H1 (cell line): ENCODE data around the gene VWA7. TPM values are rescaled to one million over a fixed set of nuclear protein-coding genes. Genes with fewer than 3 reads are reported as not detected.

ENCODE experiments used
- CTCF ChIA-PET: fragments of 300-600 bp; sonication (Branson Sonifier 250); formaldehyde crosslinking; loops from one replicate; lab custom pipeline; 2021; ENCODE audit not compliant: partially characterized antibody; lab: Charles Lee
- POLR2A ChIA-PET: fragments of 300-600 bp; sonication (Branson Sonifier 250); formaldehyde crosslinking; loops from one replicate; lab custom pipeline; 2021; ENCODE audit warnings: inconsistent platforms; ENCODE audit not compliant: partially characterized antibody; lab: Charles Lee
- DNase-seq, 2 experiments: peaks; one replicate each; pipeline versions ENCODE4 v3.0.0 to v3.0.0-alpha.2; 2010 to 2022; ENCODE audit warnings: low spot score in 2 of 2, low read depth in 1 of 2, mixed read lengths in 1 of 2
- FAIRE-seq: peaks from 2 replicates; lab custom pipeline; 2011; peaks lifted over from hg19 to GRCh38; lab: Jason Lieb, UNC
- H2AFZ ChIP-seq: 2 replicates; pipeline ENCODE4 v1.8.1; 2012; ENCODE audit warnings: low read length, inconsistent platforms
- H2AK5ac ChIP-seq: 2 replicates; pipeline ENCODE4 v1.6.1; 2013; ENCODE audit warnings: low read depth, low read length
- H2BK120ac ChIP-seq: replicated peaks from 2 replicates; pipeline ENCODE3; 2013; ENCODE audit warnings: low read depth, low read length, inconsistent platforms
- H2BK12ac ChIP-seq: 2 replicates; pipeline ENCODE4 v1.6.1; 2013; ENCODE audit warnings: low read depth, low read length
- H2BK15ac ChIP-seq: 2 replicates; pipeline ENCODE4 v1.6.1; 2013; ENCODE audit warnings: low read length
- H2BK20ac ChIP-seq: 2 replicates; pipeline ENCODE4 v1.6.1; 2013; ENCODE audit warnings: low read length
- H2BK5ac ChIP-seq: 2 replicates; pipeline ENCODE4 v1.6.1; 2013; ENCODE audit warnings: low read depth, low read length
- H3K14ac ChIP-seq: 2 replicates; pipeline ENCODE4 v1.6.1; 2013; ENCODE audit warnings: inconsistent platforms; ENCODE audit not compliant: insufficient read length
- H3K18ac ChIP-seq: 2 replicates; pipeline ENCODE4 v1.6.1; 2013; ENCODE audit warnings: low read length; ENCODE audit errors: extremely low read depth
- H3K23ac ChIP-seq: 2 replicates; pipeline ENCODE4 v1.6.1; 2013; ENCODE audit warnings: inconsistent platforms; ENCODE audit not compliant: insufficient read length
- H3K23me2 ChIP-seq: 2 replicates; pipeline ENCODE4 v1.6.1; 2013; ENCODE audit warnings: low read depth, low read length
- H3K27ac ChIP-seq: 2 replicates; pipeline ENCODE4 v1.6.1; 2011; ENCODE audit warnings: low read depth, low read length, inconsistent platforms
- H3K27me3 ChIP-seq, 4 experiments: replicated peaks in 1 of 4; 1 replicate in 1 of 4; 2 replicates in 3 of 4; pipeline versions ENCODE4 v1.6.1 to v1.8.1; 2011 to 2013; ENCODE audit warnings: low read length in 3 of 4, mild to moderate bottlenecking in 3 of 4, inconsistent platforms in 2 of 4, mixed read lengths in 2 of 4, moderate library complexity in 1 of 4; ENCODE audit not compliant: control insufficient read depth in 3 of 4, insufficient read depth in 3 of 4; ENCODE audit errors: extremely low read depth in 1 of 4
- H3K36me3 ChIP-seq, 4 experiments: 2 replicates each; pipeline versions ENCODE4 v1.6.1 to v1.8.1; 2011 to 2013; ENCODE audit warnings: mild to moderate bottlenecking in 4 of 4, low read length in 3 of 4, moderate library complexity in 2 of 4, control low read depth in 1 of 4, inconsistent platforms in 1 of 4; ENCODE audit not compliant: insufficient read depth in 4 of 4, control insufficient read depth in 2 of 4
- H3K4ac ChIP-seq: replicated peaks from 2 replicates; pipeline ENCODE3; 2013; ENCODE audit warnings: low read length, low read depth, mixed read lengths, inconsistent platforms; ENCODE audit not compliant: insufficient read length
- H3K4me1 ChIP-seq, 4 experiments: replicated peaks in 1 of 4; 1 replicate in 1 of 4; 2 replicates in 3 of 4; pipeline versions ENCODE4 v1.6.1 to v1.8.1; 2011 to 2013; ENCODE audit warnings: low read length in 3 of 4, inconsistent platforms in 2 of 4, mixed read lengths in 1 of 4; ENCODE audit not compliant: insufficient read depth in 4 of 4, control insufficient read depth in 3 of 4
- H3K4me2 ChIP-seq, 2 experiments: 2 replicates each; pipeline versions ENCODE4 v1.6.1 to v1.8.1; 2011 to 2013; ENCODE audit warnings: low read depth in 2 of 2, low read length in 2 of 2, control low read depth in 1 of 2, inconsistent platforms in 1 of 2, mild to moderate bottlenecking in 1 of 2; ENCODE audit not compliant: insufficient read depth in 1 of 2
- H3K4me3 ChIP-seq, 4 experiments: fragments of 200-600, 300-600 bp in 1 of 4; sonication (generic), shearing (Covaris generic), sonication (Bioruptor Twin) in 1 of 4; 2 replicates each; pipeline versions ENCODE4 v1.5.1 to v1.8.1; 2011 to 2016; ENCODE audit warnings: low read length in 4 of 4, low read depth in 3 of 4, control low read depth in 2 of 4, inconsistent platforms in 2 of 4, mild to moderate bottlenecking in 2 of 4, mixed read lengths in 1 of 4, moderate library complexity in 1 of 4; ENCODE audit not compliant: insufficient read depth in 2 of 4; ENCODE audit errors: extremely low read depth in 1 of 4
- H3K56ac ChIP-seq: replicated peaks from 2 replicates; pipeline ENCODE3; 2013; ENCODE audit warnings: low read depth, mild to moderate bottlenecking, mixed read lengths, low read length, inconsistent platforms; ENCODE audit not compliant: insufficient read length
- H3K79me1 ChIP-seq: 2 replicates; pipeline ENCODE4 v1.6.1; 2013; ENCODE audit warnings: low read depth, low read length, control low read depth
- H3K79me2 ChIP-seq, 2 experiments: 2 replicates each; pipeline versions ENCODE4 v1.6.1 to v1.8.1; 2012 to 2013; ENCODE audit warnings: low read length in 2 of 2, mild to moderate bottlenecking in 2 of 2, inconsistent platforms in 1 of 2; ENCODE audit not compliant: insufficient read depth in 2 of 2, control insufficient read depth in 1 of 2
- H3K9ac ChIP-seq, 4 experiments: replicated peaks in 1 of 4; 1 replicate in 1 of 4; 2 replicates in 3 of 4; pipeline versions ENCODE4 v1.6.1 to v1.8.1; 2011 to 2013; ENCODE audit warnings: low read depth in 3 of 4, low read length in 3 of 4, control low read depth in 2 of 4, mild to moderate bottlenecking in 2 of 4, moderate library complexity in 2 of 4, inconsistent platforms in 1 of 4; ENCODE audit errors: extremely low read depth in 1 of 4
- H3K9me3 ChIP-seq, 2 experiments: 2 replicates each; pipeline versions ENCODE4 v1.6.1 to v1.8.1; 2012 to 2013; ENCODE audit warnings: mild to moderate bottlenecking in 2 of 2, moderate library complexity in 2 of 2, control low read depth in 1 of 2, inconsistent platforms in 1 of 2, low read depth in 1 of 2, low read length in 1 of 2, mixed read lengths in 1 of 2; ENCODE audit not compliant: insufficient read depth in 2 of 2
- H4K20me1 ChIP-seq, 2 experiments: replicated peaks in 1 of 2; 2 replicates each; pipeline versions ENCODE3 to v1.8.1; 2011 to 2013; ENCODE audit warnings: inconsistent platforms in 2 of 2, low read length in 2 of 2, mild to moderate bottlenecking in 1 of 2; ENCODE audit not compliant: insufficient read depth in 2 of 2, control insufficient read depth in 1 of 2
- H4K5ac ChIP-seq: 2 replicates; pipeline ENCODE4 v1.6.1; 2013; ENCODE audit warnings: low read length, low read depth, mixed read lengths, inconsistent platforms; ENCODE audit not compliant: insufficient read length
- H4K8ac ChIP-seq: 2 replicates; pipeline ENCODE4 v1.8.0; 2013; ENCODE audit warnings: mild to moderate bottlenecking, moderate library complexity, low read length, inconsistent platforms; ENCODE audit not compliant: insufficient read depth; ENCODE audit errors: extremely low read depth
- H4K91ac ChIP-seq: replicated peaks from 2 replicates; pipeline ENCODE3; 2013; ENCODE audit warnings: low read length, mixed read lengths, inconsistent platforms; ENCODE audit not compliant: insufficient read length
- ATF2 ChIP-seq: IDR thresholded peaks from 2 replicates; pipeline ENCODE4 v1.6.1; 2012; ENCODE audit warnings: low read length, inconsistent platforms
- EP300 ChIP-seq, 2 experiments: IDR thresholded peaks; 1 replicate in 1 of 2; 2 replicates in 1 of 2; pipeline ENCODE4 v1.6.1; 2011 to 2012; ENCODE audit warnings: low read depth in 2 of 2, low read length in 2 of 2, mild to moderate bottlenecking in 2 of 2, borderline replicate concordance in 1 of 2, inconsistent platforms in 1 of 2, moderate library complexity in 1 of 2
- JUN ChIP-seq: IDR thresholded peaks from 2 replicates; pipeline ENCODE4 v1.6.1; 2011; ENCODE audit warnings: low read depth, mild to moderate bottlenecking, improper control_type of control experiment, low read length
- KDM1A ChIP-seq: fragments of 200-600, 300-600 bp; sonication (generic); IDR thresholded peaks from 2 replicates; pipeline ENCODE4 v1.7.1; 2016; ENCODE audit warnings: mild to moderate bottlenecking, low read length, borderline replicate concordance
- PHF8 ChIP-seq: fragments of 200-600 bp; sonication (generic); conservative IDR thresholded peaks from 2 replicates; pipeline ENCODE4 v1.7.1; 2012; ENCODE audit warnings: low read depth, mild to moderate bottlenecking, inconsistent platforms, low read length, moderate library complexity
- RNF2 ChIP-seq: fragments of 200-900, 300-1000 bp; sonication (generic); IDR thresholded peaks from 2 replicates; pipeline ENCODE4 v1.7.1; 2016; ENCODE audit warnings: borderline replicate concordance, low read depth, mild to moderate bottlenecking, antibody characterized with exemption, low read length; ENCODE audit not compliant: poor library complexity, severe bottlenecking; ENCODE audit errors: missing control alignments
- SIX5 ChIP-seq: IDR thresholded peaks from 2 replicates; pipeline ENCODE4 v1.6.1; 2011; ENCODE audit warnings: mild to moderate bottlenecking, low read depth, low read length
- SUZ12 ChIP-seq: fragments of 200-600 bp; sonication (generic); IDR thresholded peaks from 2 replicates; pipeline ENCODE4 v1.6.1; 2012; ENCODE audit warnings: mild to moderate bottlenecking, inconsistent platforms, low read length, moderate library complexity, mixed read lengths
- TBP ChIP-seq: IDR thresholded peaks from 2 replicates; pipeline ENCODE4 v1.6.1; 2011; ENCODE audit warnings: low read depth, low read length, improper control_type of control experiment
- TCF12 ChIP-seq: IDR thresholded peaks from 2 replicates; pipeline ENCODE4 v1.6.1; 2011; ENCODE audit warnings: low read depth, mild to moderate bottlenecking, low read length
- WGBS, 2 experiments: shearing (Covaris generic) in 1 of 2; methylation state at CpG; one replicate each; pipeline versions ENCODE4 v1.1.6 to v1.1.7; 2013 to 2015; ENCODE audit warnings: low lambda C conversion rate in 2 of 2, mixed read lengths in 2 of 2, inconsistent platforms in 1 of 2, low coverage in 1 of 2, missing lambda C conversion rate in 1 of 2; ENCODE audit not compliant: insufficient replicate concordance in 2 of 2, insufficient coverage in 1 of 2, insufficient read length in 1 of 2; ENCODE audit errors: extremely low coverage in 1 of 2, missing lambda C conversion rate in 1 of 2; 5-methylcytosine and 5-hydroxymethylcytosine counted together
- polyA plus RNA-seq, 7 experiments: library from polyadenylated mRNA; depleted of rRNA in 3 of 7; stranded (reverse) in 5 of 7; unstranded in 2 of 7; fragments of >200 nt in 5 of 7; fragments of 200-250 nt in 2 of 7; gene quantifications; 1 replicate in 5 of 7; 2 replicates in 1 of 7; 4 replicates in 1 of 7; pipeline versions ENCODE4 v1.2.1 to v1.2.3, GENCODE V29; 2011 to 2013; ENCODE audit warnings: missing spikeins in 2 of 7, mixed read lengths in 2 of 7
- total RNA-seq: library from RNA; stranded (reverse); fragmentation: NEBNext Ultra II Directional; extraction: Animal tissue kit (Norgen Biotek cat#: 25700); gene quantifications from 2 replicates; pipeline ENCODE4 v1.2.1, GENCODE V29; 2021

Gene VWA7
- total and polyA plus RNA-seq, 2 of the 8 experiments (the other 6 are each of a cell fraction or from before 2014, with no cell fraction given) = 0.82 to 2.1 TPM

GRCh38 chr6:31805939-31806469 lies 28.9 kb upstream of the VWA7 start:
- peak overlapping the region; percentile 99 for H3K56ac ChIP-seq
- peak overlapping the region; percentile 87 to 96 (median 92) for H3K9ac ChIP-seq
- H2BK5ac ChIP-seq = peak overlapping the region; percentile 99
- H3K4me3 ChIP-seq = peak overlapping the region; percentile 76 to 96 (median 86)
- H2BK15ac ChIP-seq = no peak overlapping the region
- H3K4ac ChIP-seq = peak overlapping the region; percentile 71
- H2BK120ac ChIP-seq = no peak overlapping the region
- peak overlapping the region; percentile 42; the same call in 1 of the 2 replicates for H2AK5ac ChIP-seq
- peak overlapping the region; percentile 77; the same call in 1 of the 2 replicates for H4K8ac ChIP-seq
- H3K36me3 ChIP-seq = peaks cover 0 to 23% (median 8%) of the 10 kb centered on the region in 4 experiments; a peak in 3 of 8 replicates
- no peak overlapping the region for H3K14ac ChIP-seq
- no peaks in the 10 kb centered on the region for H3K9me3 ChIP-seq
- CTCF ChIA-PET = interaction anchor here (0.7 to 3.9 kb wide), 14 partner anchors 8 to 142 kb away, joined by 3 to 21 read pairs (median 4); partner anchors contain the start of genes DDAH2, LY6G6D, MPIG6B and VARS1
- POLR2A ChIA-PET = interaction anchor here (0.6 to 4.7 kb wide), 28 partner anchors 8 to 176 kb away, joined by 3 to 42 read pairs (median 4); partner anchors contain the start of genes ABHD16A, C6orf47, DDAH2 and GPANK1
- H3K18ac ChIP-seq = peak overlapping the region; percentile 85; the same call in 1 of the 2 replicates
- H3K79me1 ChIP-seq = no peaks in the 10 kb centered on the region
- DNase-seq (no peak), FAIRE-seq (no peak)
- H2BK20ac ChIP-seq = no peak overlapping the region
- H3K23me2 ChIP-seq = peaks cover 6% of the 10 kb centered on the region
- H4K91ac ChIP-seq = peak overlapping the region; percentile 78
- no peak overlapping the region for H3K23ac ChIP-seq
- peaks cover 5 to 18% of the 10 kb centered on the region in 2 experiments; a peak in 2 of 4 replicates for H3K79me2 ChIP-seq
- H2AFZ ChIP-seq = peak overlapping the region; percentile 76; the same call in 1 of the 2 replicates
- H4K20me1 ChIP-seq = no peaks in the 10 kb centered on the region
- H3K4me1 ChIP-seq = peaks cover 0 to 2% (median 0%) of the 10 kb centered on the region in 4 experiments; a peak in 1 of 7 replicates
- H4K5ac ChIP-seq = peak overlapping the region; percentile 85
- peak overlapping the region; percentile 91 for H3K27ac ChIP-seq
- WGBS, 2 experiments = 20% methylated on average over 7 of the region's 7 CpGs; no CpG with 5 or more reads in 1 of the 2 experiments
- peak overlapping the region; percentile 80 to 89 for H3K4me2 ChIP-seq
- H3K27me3 ChIP-seq = no peaks in the 10 kb centered on the region
- H2BK12ac ChIP-seq = peak overlapping the region; percentile 50; the same call in 1 of the 2 replicates
- TF ChIP-seq KDM1A (no peak), RNF2 (no peak), TCF12 (no peak), SIX5 (no peak), SUZ12 (no peak), ATF2 (no peak), EP300 (IDR thresholded peaks at IDR 0.05; ENCODE audit: borderline replicate concordance in 1 of 2, low read depth in 2 of 2, low read length in 2 of 2) (no peak), TBP (no peak), JUN (no peak), PHF8 (no peak)
